ENCODE results near the gene CHN2. TPM values are rescaled to one million over a fixed set of nuclear protein-coding genes. Genes with fewer than 3 reads are reported as not detected.

The CHN2 gene
- total RNA-seq, 1 experiment from 2014 or later = 5.0 TPM

DNA sequence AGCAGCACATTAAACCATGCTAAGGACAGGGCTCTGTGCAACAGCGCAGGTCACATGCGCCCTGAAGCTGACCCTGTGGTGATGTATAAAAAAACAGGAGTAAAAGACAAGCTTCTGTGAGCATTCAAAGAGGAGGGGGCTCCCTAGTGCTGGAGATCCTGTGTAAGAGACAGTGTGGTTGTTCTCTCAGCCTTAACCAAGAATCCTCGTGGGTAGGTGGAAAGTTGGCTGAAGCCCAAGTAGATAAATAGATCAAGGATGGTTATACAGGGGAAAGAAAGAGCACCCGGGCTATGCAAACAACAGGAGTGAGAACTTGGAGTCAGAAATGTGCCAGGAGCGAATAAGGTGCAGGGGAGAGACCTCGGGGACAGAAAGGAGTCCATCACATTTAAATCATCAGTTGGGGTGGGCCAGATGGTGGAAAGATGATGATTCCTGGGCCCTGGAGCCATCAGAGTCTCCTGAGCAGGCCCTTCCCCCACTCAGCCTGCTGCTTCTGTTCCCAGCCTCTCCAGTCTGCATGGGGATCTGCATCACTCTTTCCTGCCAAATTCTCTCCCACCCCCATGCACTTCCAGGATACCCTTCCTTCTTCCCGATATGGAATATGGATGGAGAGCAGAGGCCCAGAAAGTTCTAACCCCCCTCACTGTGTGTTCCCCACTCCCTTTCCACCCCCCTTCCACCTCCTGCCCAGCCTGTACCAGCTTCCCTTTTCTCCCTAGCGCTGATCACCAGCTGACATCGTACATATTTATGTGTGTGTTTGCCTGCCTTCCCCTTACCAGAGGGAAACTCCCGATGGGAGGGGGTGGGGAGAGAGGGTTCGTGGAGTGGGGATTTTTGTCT lies 291.0 kb downstream of the CHN2 start:
- TF ChIP-seq GTF2I (CRISPR knock-in tag; conservative IDR thresholded peaks at IDR 0.05) (no peak), E2F4 (CRISPR knock-in tag; IDR thresholded peaks at IDR 0.05; ENCODE audit: borderline replicate concordance, low read depth) (no peak), SOX15 (CRISPR knock-in tag; IDR thresholded peaks at IDR 0.05) (no peak)
- TF ChIP-seq, protein P1, sequence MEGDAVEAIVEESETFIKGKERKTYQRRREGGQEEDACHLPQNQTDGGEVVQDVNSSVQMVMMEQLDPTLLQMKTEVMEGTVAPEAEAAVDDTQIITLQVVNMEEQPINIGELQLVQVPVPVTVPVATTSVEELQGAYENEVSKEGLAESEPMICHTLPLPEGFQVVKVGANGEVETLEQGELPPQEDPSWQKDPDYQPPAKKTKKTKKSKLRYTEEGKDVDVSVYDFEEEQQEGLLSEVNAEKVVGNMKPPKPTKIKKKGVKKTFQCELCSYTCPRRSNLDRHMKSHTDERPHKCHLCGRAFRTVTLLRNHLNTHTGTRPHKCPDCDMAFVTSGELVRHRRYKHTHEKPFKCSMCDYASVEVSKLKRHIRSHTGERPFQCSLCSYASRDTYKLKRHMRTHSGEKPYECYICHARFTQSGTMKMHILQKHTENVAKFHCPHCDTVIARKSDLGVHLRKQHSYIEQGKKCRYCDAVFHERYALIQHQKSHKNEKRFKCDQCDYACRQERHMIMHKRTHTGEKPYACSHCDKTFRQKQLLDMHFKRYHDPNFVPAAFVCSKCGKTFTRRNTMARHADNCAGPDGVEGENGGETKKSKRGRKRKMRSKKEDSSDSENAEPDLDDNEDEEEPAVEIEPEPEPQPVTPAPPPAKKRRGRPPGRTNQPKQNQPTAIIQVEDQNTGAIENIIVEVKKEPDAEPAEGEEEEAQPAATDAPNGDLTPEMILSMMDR (IDR thresholded peaks at IDR 0.05) = no peak
- TF ChIP-seq, protein P2, sequence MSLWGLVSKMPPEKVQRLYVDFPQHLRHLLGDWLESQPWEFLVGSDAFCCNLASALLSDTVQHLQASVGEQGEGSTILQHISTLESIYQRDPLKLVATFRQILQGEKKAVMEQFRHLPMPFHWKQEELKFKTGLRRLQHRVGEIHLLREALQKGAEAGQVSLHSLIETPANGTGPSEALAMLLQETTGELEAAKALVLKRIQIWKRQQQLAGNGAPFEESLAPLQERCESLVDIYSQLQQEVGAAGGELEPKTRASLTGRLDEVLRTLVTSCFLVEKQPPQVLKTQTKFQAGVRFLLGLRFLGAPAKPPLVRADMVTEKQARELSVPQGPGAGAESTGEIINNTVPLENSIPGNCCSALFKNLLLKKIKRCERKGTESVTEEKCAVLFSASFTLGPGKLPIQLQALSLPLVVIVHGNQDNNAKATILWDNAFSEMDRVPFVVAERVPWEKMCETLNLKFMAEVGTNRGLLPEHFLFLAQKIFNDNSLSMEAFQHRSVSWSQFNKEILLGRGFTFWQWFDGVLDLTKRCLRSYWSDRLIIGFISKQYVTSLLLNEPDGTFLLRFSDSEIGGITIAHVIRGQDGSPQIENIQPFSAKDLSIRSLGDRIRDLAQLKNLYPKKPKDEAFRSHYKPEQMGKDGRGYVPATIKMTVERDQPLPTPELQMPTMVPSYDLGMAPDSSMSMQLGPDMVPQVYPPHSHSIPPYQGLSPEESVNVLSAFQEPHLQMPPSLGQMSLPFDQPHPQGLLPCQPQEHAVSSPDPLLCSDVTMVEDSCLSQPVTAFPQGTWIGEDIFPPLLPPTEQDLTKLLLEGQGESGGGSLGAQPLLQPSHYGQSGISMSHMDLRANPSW (CRISPR knock-in tag; conservative IDR thresholded peaks at IDR 0.05; ENCODE audit: low read depth) = no peak
- TF ChIP-seq, protein P3, sequence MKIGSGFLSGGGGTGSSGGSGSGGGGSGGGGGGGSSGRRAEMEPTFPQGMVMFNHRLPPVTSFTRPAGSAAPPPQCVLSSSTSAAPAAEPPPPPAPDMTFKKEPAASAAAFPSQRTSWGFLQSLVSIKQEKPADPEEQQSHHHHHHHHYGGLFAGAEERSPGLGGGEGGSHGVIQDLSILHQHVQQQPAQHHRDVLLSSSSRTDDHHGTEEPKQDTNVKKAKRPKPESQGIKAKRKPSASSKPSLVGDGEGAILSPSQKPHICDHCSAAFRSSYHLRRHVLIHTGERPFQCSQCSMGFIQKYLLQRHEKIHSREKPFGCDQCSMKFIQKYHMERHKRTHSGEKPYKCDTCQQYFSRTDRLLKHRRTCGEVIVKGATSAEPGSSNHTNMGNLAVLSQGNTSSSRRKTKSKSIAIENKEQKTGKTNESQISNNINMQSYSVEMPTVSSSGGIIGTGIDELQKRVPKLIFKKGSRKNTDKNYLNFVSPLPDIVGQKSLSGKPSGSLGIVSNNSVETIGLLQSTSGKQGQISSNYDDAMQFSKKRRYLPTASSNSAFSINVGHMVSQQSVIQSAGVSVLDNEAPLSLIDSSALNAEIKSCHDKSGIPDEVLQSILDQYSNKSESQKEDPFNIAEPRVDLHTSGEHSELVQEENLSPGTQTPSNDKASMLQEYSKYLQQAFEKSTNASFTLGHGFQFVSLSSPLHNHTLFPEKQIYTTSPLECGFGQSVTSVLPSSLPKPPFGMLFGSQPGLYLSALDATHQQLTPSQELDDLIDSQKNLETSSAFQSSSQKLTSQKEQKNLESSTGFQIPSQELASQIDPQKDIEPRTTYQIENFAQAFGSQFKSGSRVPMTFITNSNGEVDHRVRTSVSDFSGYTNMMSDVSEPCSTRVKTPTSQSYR (CRISPR knock-in tag; IDR thresholded peaks at IDR 0.05) = no peak
- TF ChIP-seq, protein P4, sequence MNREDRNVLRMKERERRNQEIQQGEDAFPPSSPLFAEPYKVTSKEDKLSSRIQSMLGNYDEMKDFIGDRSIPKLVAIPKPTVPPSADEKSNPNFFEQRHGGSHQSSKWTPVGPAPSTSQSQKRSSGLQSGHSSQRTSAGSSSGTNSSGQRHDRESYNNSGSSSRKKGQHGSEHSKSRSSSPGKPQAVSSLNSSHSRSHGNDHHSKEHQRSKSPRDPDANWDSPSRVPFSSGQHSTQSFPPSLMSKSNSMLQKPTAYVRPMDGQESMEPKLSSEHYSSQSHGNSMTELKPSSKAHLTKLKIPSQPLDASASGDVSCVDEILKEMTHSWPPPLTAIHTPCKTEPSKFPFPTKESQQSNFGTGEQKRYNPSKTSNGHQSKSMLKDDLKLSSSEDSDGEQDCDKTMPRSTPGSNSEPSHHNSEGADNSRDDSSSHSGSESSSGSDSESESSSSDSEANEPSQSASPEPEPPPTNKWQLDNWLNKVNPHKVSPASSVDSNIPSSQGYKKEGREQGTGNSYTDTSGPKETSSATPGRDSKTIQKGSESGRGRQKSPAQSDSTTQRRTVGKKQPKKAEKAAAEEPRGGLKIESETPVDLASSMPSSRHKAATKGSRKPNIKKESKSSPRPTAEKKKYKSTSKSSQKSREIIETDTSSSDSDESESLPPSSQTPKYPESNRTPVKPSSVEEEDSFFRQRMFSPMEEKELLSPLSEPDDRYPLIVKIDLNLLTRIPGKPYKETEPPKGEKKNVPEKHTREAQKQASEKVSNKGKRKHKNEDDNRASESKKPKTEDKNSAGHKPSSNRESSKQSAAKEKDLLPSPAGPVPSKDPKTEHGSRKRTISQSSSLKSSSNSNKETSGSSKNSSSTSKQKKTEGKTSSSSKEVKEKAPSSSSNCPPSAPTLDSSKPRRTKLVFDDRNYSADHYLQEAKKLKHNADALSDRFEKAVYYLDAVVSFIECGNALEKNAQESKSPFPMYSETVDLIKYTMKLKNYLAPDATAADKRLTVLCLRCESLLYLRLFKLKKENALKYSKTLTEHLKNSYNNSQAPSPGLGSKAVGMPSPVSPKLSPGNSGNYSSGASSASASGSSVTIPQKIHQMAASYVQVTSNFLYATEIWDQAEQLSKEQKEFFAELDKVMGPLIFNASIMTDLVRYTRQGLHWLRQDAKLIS (CRISPR knock-in tag; IDR thresholded peaks at IDR 0.05; ENCODE audit: borderline replicate concordance) = no peak
- no peak overlapping the region for H3K4me3 Mint-ChIP-seq
- ChIA-PET POLR2A (no interaction called here), CTCF (no interaction called here)
- DNase-seq (ENCODE audit: low spot score) (no peak), ATAC-seq (no peak; the same call in none of the 2 replicates)
- peaks cover 21% of the 10 kb centered on the region for H3K4me1 Mint-ChIP-seq
- no peaks in the 10 kb centered on the region for H3K9me3 Mint-ChIP-seq
- H3K36me3 Mint-ChIP-seq = no peaks in the 10 kb centered on the region
- no peaks in the 10 kb centered on the region for H3K27me3 Mint-ChIP-seq (ENCODE audit: low read depth)
- H3K27ac Mint-ChIP-seq = no peak overlapping the region

DNA sequence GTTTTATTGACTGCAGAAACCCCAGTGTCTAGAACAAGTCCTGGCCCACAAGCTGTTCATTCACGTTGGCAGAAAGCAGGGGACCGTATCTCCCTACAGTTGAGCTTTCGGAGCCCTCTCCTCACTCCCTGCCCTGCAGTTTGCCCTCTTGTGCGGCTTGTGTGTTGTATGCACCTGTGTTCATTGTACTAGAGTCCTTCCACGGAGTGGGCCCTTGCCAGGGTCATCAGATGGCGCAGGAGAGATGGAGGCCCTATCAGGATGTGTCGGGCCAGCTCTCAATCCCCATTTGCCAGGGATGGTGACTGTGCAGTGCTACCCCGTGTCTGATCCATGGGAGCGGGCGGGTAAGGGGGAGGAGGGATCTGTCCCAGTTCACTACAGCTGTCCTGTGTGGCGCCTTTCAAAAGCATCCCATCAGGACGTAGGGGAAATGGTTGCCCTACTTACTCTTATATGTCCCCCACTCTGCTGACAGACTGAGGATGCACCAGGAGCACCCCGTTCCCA lies 291.7 kb downstream of the CHN2 start:
- ChIA-PET CTCF (no interaction called here), POLR2A (no interaction called here)
- DNase-seq (ENCODE audit: low spot score) (no peak), ATAC-seq (no peak)
- Mint-ChIP-seq H3K27ac (no peak overlapping the region), H3K27me3 (ENCODE audit: low read depth) (no peaks in the 10 kb centered on the region), H3K4me1 (peaks cover 18% of the 10 kb centered on the region), H3K4me3 (no peak overlapping the region), H3K9me3 (no peaks in the 10 kb centered on the region), H3K36me3 (no peaks in the 10 kb centered on the region)
- no peak for TF ChIP-seq SMAD4 (CRISPR knock-in tag; IDR thresholded peaks at IDR 0.05)
- no peak for TF ChIP-seq RORB (CRISPR knock-in tag; IDR thresholded peaks at IDR 0.05)
- no peak for TF ChIP-seq MAX (CRISPR knock-in tag; IDR thresholded peaks at IDR 0.05)
- TF ChIP-seq SMAD3 (CRISPR knock-in tag; IDR thresholded peaks at IDR 0.05; ENCODE audit: borderline replicate concordance) = no peak
- TF ChIP-seq, protein P2 (CRISPR knock-in tag; conservative IDR thresholded peaks at IDR 0.05; ENCODE audit: low read depth) = no peak
- TF ChIP-seq OVOL2 (CRISPR knock-in tag; IDR thresholded peaks at IDR 0.05; ENCODE audit: borderline replicate concordance) = no peak
- no peak for TF ChIP-seq SOX15 (CRISPR knock-in tag; IDR thresholded peaks at IDR 0.05)
- TF ChIP-seq, protein P5, sequence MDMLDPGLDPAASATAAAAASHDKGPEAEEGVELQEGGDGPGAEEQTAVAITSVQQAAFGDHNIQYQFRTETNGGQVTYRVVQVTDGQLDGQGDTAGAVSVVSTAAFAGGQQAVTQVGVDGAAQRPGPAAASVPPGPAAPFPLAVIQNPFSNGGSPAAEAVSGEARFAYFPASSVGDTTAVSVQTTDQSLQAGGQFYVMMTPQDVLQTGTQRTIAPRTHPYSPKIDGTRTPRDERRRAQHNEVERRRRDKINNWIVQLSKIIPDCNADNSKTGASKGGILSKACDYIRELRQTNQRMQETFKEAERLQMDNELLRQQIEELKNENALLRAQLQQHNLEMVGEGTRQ (CRISPR knock-in tag; IDR thresholded peaks at IDR 0.05) = no peak

Data from WTC11 (cell line).